Renal cortex interstitium (tissue), 11 donors: ENCODE measurements around the gene ANKRD55. TPM values are rescaled to one million over a fixed set of nuclear protein-coding genes. Genes with fewer than 3 reads are reported as not detected.
"Not testable (repeated sequence)": the region's sequence is repeated elsewhere in the genome, so short reads cannot be mapped to it uniquely, and the experiment has no call there.

ENCODE experiments used
- DNase-seq, 11 donors: peaks; one replicate each; pipeline ENCODE4 v3.0.0-alpha.2; 2013; ENCODE audit warnings: low read depth in 9 of 11, low spot score in 4 of 11; ENCODE audit errors: extremely low read depth in 1 of 11
- polyA plus RNA-seq, 3 donors: library from polyadenylated mRNA; unstranded; fragments of 120-200 nt; gene quantifications; one replicate each; pipeline ENCODE4 v1.2.1, GENCODE V29; 2013; ENCODE audit not compliant: insufficient read length in 3 of 3

The ANKRD55 gene
- polyA plus RNA-seq, 3 donors = 1.2 to 1.4 (median 1.4) TPM

- not testable (repeated sequence) for DNase-seq
These were observed 24.8 kb upstream of the ANKRD55 start for GRCh38 chr5:56257763-56258529.

GRCh38 chr5:56257010-56257409 lies 23.9 kb upstream of the ANKRD55 start:
- DNase-seq = no peak

GRCh38 chr5:56255502-56255901 lies 22.4 kb upstream of the ANKRD55 start:
- DNase-seq = no peak

GRCh38 chr5:56253924-56254323 lies 20.8 kb upstream of the ANKRD55 start:
- no peak for DNase-seq

- DNase-seq = no peak
These were observed 20.0 kb upstream of the ANKRD55 start for GRCh38 chr5:56253126-56253525.

DNA sequence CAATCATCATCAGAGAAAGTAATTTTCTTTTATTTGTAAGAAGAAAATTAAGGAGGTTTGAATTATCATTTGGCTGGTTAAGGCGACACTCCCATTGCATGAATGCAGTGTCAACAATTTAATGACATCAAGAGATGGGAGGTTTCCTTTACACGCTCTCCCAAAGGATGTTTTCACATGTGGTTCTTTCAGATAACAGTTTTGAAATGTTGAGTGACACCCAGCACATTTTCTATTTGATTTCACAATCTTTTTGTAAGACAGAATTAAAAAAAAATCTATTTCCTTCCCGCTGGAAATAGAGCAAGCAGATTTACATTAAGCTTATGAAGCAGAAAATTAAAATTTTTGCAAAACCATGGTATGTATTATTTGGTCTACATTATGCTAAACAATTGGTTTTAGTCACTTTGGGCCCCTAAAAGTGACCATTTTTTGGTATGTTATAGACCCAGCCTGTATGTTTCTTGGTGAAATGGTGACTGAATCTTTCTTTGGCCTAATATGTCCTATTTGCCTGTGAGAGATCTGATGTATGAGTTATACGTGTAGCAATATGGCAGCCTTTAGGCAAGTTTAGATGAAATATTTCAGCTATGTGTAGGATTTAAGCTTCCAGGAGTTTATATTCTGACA lies 18.9 kb upstream of the ANKRD55 start:
- no peak for DNase-seq

DNA sequence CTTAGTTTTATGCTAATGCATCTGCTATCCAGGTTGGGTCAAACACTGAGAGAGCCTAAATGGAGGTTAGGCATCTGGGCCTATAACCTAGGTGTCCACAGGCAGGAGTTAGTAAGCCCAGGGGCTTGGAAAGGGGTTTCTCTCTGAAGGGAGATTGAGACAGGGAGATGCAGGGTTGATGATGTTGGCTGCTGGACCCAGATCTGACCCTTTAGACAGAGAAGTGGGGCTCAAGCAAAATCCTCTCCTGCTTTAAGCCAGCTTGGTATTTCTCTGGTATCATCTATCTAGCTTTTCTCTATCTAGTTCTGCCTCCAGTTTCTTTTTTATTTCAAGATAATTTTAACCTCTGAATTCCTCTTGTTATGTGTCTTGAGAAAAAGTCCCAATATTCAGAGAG lies 18.3 kb upstream of the ANKRD55 start:
- no peak for DNase-seq

DNA sequence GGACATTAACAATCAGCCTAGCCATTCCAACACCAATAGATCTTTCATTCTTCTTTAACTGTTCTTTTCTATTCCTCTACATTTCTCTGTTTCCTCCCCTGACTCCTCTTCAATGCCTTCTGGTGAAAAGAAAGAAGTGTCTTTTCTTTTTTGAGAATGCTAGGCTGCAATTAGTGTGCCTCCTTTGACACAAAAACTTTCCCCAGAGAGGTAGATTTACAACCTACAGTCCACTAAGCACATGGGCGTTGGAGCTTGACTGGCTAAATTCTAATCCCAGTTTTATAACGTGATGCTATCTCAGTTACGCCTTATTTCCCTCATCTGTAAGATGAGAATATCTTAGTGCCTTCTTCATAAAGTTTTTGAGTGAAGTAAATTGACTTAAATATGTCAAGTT lies 16.9 kb upstream of the ANKRD55 start:
- no peak for DNase-seq

GRCh38 chr5:56249085-56249484 lies 16.0 kb upstream of the ANKRD55 start:
- DNase-seq = not testable (repeated sequence)

- no peak for DNase-seq
These were observed 14.5 kb upstream of the ANKRD55 start for GRCh38 chr5:56247592-56247991.

DNA sequence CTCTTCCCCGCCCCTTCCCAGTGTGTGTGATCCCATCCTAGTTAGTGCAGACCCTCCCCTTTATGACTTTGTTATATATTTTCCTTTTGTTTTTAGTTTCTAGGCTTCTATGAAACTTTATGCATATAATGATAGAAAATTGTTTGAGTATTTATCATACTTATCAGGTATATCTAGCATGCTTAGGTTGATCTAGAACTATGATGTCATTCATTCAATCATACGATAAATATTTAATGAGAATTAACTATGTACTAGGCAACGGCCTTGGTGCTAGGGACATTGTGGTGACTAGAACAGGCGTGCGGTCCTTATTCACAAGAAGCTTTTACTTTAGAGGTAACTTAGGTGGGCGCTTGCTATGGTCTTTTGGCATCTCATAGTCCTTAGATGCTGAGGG lies 13.6 kb upstream of the ANKRD55 start:
- DNase-seq = no peak

DNA sequence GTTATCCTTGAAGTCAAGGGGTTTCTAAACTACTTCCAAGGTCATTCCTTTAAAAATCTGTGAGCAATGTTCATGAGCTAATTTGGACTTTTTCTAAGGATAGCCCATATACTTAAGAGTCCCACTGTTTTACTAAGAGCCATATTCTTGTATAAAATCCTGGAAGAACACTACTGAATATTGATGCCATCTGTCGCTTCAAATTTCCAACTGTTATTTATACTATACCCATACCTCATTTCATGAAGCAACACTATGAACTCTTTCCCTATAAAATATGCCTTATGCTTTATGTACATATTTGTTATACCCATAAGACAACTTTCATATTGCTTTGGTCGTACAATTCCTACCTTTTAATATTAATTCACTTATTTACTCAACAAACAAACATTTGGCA lies 12.4 kb upstream of the ANKRD55 start:
- DNase-seq = no peak

DNA sequence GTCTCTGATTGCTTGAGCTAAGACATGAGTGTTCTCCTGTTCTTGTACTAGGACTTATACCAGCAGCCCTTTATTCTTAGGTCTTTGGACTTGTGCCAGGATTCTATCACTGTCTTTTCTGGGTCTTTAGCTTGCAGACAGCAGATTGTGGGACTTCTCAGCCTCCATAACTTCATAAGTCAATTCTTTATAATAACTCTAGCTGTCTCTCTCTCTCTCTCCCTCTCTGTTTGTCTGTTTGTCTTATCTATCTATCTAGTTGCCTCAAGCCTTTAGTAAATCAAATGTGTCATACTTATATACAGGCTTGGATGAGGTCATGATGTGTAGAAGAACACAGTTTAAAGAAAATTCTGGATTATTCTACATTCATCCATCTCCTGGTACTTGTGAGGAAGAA lies 11.5 kb upstream of the ANKRD55 start:
- no peak for DNase-seq

DNA sequence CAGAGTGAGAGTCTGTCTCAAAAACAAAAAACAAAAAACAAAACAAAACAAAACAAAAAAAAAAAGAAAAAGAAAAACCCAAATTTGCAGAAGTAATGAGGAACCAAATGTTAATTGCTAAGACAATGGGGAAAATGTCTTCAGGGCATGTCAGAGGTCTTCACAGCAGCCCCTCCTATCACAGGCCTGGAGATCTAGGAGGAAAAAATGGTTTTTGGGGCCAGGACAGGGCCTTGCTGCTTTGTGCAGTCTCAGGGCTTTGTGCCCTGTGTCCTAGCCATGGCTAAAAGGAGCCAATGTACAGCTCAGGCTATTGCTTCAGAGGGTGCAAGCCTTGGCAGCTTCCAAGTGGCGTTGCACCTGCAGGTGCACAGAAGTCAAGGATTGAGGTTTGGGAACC lies 9.1 kb upstream of the ANKRD55 start:
- not testable (repeated sequence) for DNase-seq

DNA sequence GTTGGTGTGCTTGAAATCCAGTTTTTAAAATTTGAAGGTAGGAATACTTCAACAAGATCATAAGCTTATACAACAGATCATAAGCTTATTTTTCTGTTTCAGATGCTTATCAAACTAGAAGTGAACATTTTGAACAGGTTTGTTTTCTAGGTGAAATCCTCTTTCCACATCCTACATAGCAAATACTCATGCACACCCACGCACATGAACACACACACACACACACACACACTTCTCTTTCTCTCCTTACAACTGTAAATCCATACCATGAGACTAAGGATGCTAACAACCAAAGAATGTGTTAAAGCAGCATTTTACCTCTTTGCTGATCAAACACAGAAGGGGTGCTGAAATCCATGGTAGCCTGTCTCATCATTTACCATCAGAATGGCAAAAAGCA lies 592 bp downstream of the ANKRD55 start:
- no peak for DNase-seq

DNA sequence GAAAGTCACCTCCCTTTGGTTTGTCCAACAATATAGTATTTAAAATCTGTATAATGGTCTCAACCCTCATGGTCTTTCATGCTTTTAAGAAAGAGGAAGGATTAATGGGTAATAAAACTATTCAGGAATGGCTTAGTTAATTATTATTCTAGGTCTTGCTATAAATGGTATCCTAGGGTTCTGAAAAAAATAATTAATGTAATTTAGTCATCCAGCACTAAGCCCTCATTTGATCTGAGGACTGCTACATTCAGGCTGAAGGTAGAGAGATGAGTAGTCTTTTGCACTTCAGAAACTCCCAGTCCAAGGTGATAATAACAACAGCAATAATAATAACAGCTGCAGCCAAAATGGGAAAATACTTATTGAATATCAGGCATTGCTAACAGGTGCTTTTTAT lies 2.6 kb downstream of the ANKRD55 start:
- DNase-seq = no peak

- peak; percentile 50 to 80 (median 67) for DNase-seq
These were observed 4.0 kb downstream of the ANKRD55 start for GRCh38 chr5:56229111-56229510.

- DNase-seq = no peak
These were observed 4.5 kb downstream of the ANKRD55 start for GRCh38 chr5:56228631-56229030.

- no peak for DNase-seq
These were observed 5.4 kb downstream of the ANKRD55 start for GRCh38 chr5:56227691-56228090.

- DNase-seq = not testable (repeated sequence)
These were observed 9.8 kb downstream of the ANKRD55 start for GRCh38 chr5:56223298-56223697.

DNA sequence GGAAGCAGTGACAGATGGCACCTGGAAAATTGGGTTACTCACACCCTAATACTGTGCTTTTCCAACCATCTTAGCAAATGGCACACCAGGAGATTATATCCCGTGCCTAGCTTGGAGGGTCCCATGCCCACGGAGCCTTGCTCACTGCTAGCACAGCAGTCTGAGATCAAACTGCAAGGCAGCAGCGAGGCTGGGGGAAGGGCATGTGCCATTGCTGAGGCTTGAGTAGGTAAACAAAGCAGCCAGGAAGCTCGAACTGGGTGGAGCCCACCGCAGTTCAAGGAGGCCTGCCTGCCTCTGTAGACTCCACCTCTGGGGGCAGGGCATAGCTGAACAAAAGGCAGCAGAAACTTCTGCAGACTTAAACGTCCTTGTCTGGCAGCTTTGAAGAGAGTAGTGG lies 11.5 kb downstream of the ANKRD55 start:
- not testable (repeated sequence) for DNase-seq
